Keratinocyte (primary cell): Measurements from ENCODE around the gene CLDN6. TPM values are rescaled to one million over a fixed set of nuclear protein-coding genes. Genes with fewer than 3 reads are reported as not detected.

Experiments
- DNase-seq: peaks from one replicate; pipeline ENCODE4 v3.0.0-alpha.2; 2011; ENCODE audit warnings: low read depth, missing footprints, low spot score
- FAIRE-seq: peaks from 2 replicates; lab custom pipeline; 2011; peaks lifted over from hg19 to GRCh38; lab: Jason Lieb, UNC
- H2AFZ ChIP-seq: 2 replicates; pipeline ENCODE4 v1.6.0; 2012; ENCODE audit warnings: low read length, control low read depth, inconsistent platforms; ENCODE audit not compliant: control insufficient read depth
- H3K27ac ChIP-seq: 2 replicates; pipeline ENCODE4 v1.5.1; 2011; ENCODE audit warnings: low read length; ENCODE audit not compliant: control insufficient read depth, insufficient read depth
- H3K27me3 ChIP-seq: 3 replicates; pipeline ENCODE4 v1.6.0; 2011; ENCODE audit warnings: low read length; ENCODE audit not compliant: control insufficient read depth, insufficient read depth; ENCODE audit errors: extremely low read depth
- H3K36me3 ChIP-seq, 2 experiments: 2 replicates in 1 of 2; 3 replicates in 1 of 2; pipeline ENCODE4 v1.5.1; 2011; ENCODE audit warnings: low read length in 2 of 2, mild to moderate bottlenecking in 1 of 2; ENCODE audit not compliant: control insufficient read depth in 2 of 2, insufficient read depth in 2 of 2; ENCODE audit errors: extremely low read depth in 1 of 2
- H3K4me1 ChIP-seq: 3 replicates; pipeline ENCODE4 v1.5.1; 2011; ENCODE audit warnings: low read length; ENCODE audit not compliant: control insufficient read depth, insufficient read depth; ENCODE audit errors: extremely low read depth
- H3K4me2 ChIP-seq: 3 replicates; pipeline ENCODE4 v1.6.0; 2011; ENCODE audit warnings: low read depth, low read length; ENCODE audit not compliant: control insufficient read depth, insufficient read depth; ENCODE audit errors: extremely low read depth
- H3K4me3 ChIP-seq, 3 experiments: fragments of 200-600 bp in 1 of 3; sonication (generic) in 1 of 3; 2 replicates in 2 of 3; 3 replicates in 1 of 3; pipeline ENCODE4 v1.5.1; 2011 to 2016; ENCODE audit warnings: low read length in 3 of 3, mild to moderate bottlenecking in 3 of 3, control low read depth in 2 of 3, inconsistent platforms in 1 of 3, low read depth in 1 of 3, mixed read lengths in 1 of 3, mixed run types in 1 of 3, moderate library complexity in 1 of 3; ENCODE audit not compliant: control insufficient read depth in 2 of 3, insufficient read depth in 2 of 3; ENCODE audit errors: extremely low read depth in 1 of 3
- H3K79me2 ChIP-seq: 2 replicates; pipeline ENCODE4 v1.6.0; 2012; ENCODE audit warnings: low read length; ENCODE audit not compliant: control insufficient read depth, insufficient read depth
- H3K9ac ChIP-seq: 3 replicates; pipeline ENCODE4 v1.6.0; 2011; ENCODE audit warnings: low read length; ENCODE audit not compliant: control insufficient read depth, insufficient read depth; ENCODE audit errors: extremely low read depth
- H3K9me1 ChIP-seq: 3 replicates; pipeline ENCODE4 v1.6.0; 2011; ENCODE audit warnings: low read length; ENCODE audit not compliant: control insufficient read depth, insufficient read depth; ENCODE audit errors: extremely low read depth
- H3K9me3 ChIP-seq: 2 replicates; pipeline ENCODE4 v1.5.1; 2012; ENCODE audit warnings: low read depth, low read length; ENCODE audit not compliant: control insufficient read depth
- H4K20me1 ChIP-seq: 3 replicates; pipeline ENCODE4 v1.6.0; 2011; ENCODE audit warnings: low read length; ENCODE audit not compliant: control insufficient read depth, insufficient read depth; ENCODE audit errors: extremely low read depth
- EZH2 ChIP-seq: IDR thresholded peaks from one replicate; pipeline ENCODE4 v1.6.1; 2012; ENCODE audit warnings: inconsistent platforms, mild to moderate bottlenecking, low read length, moderate library complexity
- dilution Hi-C: fragments of 300-500 bp; cut with MboI; formaldehyde crosslinking; loops from one replicate; pipeline ENCODE4 v1.7.0; 2020; ENCODE audit warnings: low sequenced_read_pairs; ENCODE audit not compliant: extremely low pct_ligation_motif_present
- polyA plus RNA-seq, 5 experiments: library from polyadenylated mRNA; depleted of rRNA in 3 of 5; stranded (reverse) in 3 of 5; stranded (forward) in 1 of 5; unstranded in 1 of 5; fragments of >200 nt; gene quantifications; 1 replicate in 1 of 5; 2 replicates in 3 of 5; 3 replicates in 1 of 5; pipeline versions ENCODE4 v1.2.1 to v1.2.3, GENCODE V29; 2011 to 2012; ENCODE audit warnings: missing spikeins in 2 of 5, low read depth in 1 of 5, low replicate concordance in 1 of 5
- TF ChIP-seq, protein P1 (sequence below), 3 experiments: IDR thresholded peaks in 1 of 3; conservative IDR thresholded peaks in 1 of 3; optimal IDR thresholded peaks in 1 of 3; 2 replicates in 2 of 3; 3 replicates in 1 of 3; pipeline versions ENCODE3 to v1.5.1; 2011; ENCODE audit warnings: low read length in 3 of 3, mild to moderate bottlenecking in 3 of 3, moderate library complexity in 2 of 3, control low read depth in 1 of 3, inconsistent platforms in 1 of 3; ENCODE audit not compliant: insufficient read depth in 2 of 3; ENCODE audit errors: extremely low read depth in 1 of 3

CLDN6 gene
- polyA plus RNA-seq, 1 donor (not counting 4 experiments of a cell fraction or from before 2014, with no cell fraction given), result not detected

DNA sequence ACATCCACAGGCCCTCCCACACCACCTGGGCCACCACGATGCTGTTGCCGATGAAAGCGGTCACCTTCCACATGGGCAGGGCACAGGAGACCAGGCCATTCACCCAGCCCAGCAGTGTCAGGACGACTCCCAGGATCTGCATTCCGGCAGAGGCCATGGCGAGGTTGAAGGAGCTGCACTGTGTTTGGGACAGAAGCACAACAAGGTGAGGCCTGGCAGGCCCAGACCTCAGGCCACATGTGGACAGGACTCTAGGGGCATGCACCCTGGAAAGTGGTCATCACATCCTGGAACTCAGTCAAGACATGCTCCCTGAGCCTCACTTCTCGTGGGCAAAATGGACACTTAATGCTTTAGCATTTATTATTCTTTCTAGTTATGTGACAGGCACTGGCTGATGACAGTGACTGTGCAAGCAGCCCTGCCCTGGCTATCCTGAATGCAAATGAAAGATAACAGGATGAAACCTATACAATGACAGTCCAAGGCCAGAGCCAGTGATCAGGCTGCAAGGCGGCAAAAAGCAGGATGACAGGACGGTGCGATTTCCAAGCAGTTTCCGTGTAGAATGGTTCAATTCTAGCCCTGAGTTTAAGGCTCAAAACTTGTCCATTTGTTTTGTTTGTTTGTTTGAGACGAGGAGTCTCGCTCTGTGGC, 2.0 kb downstream of the CLDN6 start:
- Histone ChIP-seq H3K27me3 (peaks cover 31% of the 10 kb centered on the region), H3K36me3 (no peaks in the 10 kb centered on the region), H3K4me3 (no peak overlapping the region), H3K79me2 (no peaks in the 10 kb centered on the region), H3K9ac (no peak overlapping the region), H3K4me1 (peaks cover 12% of the 10 kb centered on the region), H3K4me2 (no peak overlapping the region), H2AFZ (no peak overlapping the region), H4K20me1 (no peaks in the 10 kb centered on the region), H3K9me3 (no peaks in the 10 kb centered on the region), H3K27ac (no peak overlapping the region), H3K9me1 (no peaks in the 10 kb centered on the region)
- TF ChIP-seq, protein P1, sequence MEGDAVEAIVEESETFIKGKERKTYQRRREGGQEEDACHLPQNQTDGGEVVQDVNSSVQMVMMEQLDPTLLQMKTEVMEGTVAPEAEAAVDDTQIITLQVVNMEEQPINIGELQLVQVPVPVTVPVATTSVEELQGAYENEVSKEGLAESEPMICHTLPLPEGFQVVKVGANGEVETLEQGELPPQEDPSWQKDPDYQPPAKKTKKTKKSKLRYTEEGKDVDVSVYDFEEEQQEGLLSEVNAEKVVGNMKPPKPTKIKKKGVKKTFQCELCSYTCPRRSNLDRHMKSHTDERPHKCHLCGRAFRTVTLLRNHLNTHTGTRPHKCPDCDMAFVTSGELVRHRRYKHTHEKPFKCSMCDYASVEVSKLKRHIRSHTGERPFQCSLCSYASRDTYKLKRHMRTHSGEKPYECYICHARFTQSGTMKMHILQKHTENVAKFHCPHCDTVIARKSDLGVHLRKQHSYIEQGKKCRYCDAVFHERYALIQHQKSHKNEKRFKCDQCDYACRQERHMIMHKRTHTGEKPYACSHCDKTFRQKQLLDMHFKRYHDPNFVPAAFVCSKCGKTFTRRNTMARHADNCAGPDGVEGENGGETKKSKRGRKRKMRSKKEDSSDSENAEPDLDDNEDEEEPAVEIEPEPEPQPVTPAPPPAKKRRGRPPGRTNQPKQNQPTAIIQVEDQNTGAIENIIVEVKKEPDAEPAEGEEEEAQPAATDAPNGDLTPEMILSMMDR (optimal IDR thresholded peaks at IDR 0.05 in 1 of 3, IDR thresholded peaks at IDR 0.05 in 1 of 3, conservative IDR thresholded peaks at IDR 0.05 in 1 of 3; ENCODE audit: extremely low read depth in 1 of 3, insufficient read depth in 2 of 3, low read length in 3 of 3), result no peak
- TF ChIP-seq EZH2, result no peak
- DNase-seq (no peak), FAIRE-seq (no peak)
- dilution Hi-C loops, result no loop called here

DNA sequence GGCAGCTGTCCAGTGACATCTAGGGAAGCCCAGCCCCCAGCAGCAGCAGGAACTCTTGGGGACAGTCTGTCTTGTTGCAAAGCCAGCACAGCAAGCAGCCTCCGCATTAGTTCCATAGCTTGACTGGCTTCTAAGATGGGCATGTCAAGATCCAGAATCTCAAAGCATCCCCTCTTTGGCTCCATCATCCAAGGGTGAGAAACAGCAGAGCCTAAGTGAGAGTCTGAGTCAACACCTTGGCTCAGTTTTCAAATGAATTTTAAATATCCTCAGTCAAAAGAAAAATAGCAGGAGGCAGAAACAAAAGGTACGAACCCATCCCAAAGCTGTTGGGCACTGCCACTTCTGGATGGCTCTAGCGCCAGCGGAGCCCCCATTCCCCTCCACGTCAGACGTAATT, 3.0 kb downstream of the CLDN6 start:
- H3K4me3 ChIP-seq, result no peak overlapping the region
- peaks cover 35% of the 10 kb centered on the region for H3K27me3 ChIP-seq
- TF ChIP-seq, protein P1 (optimal IDR thresholded peaks at IDR 0.05 in 1 of 3, IDR thresholded peaks at IDR 0.05 in 1 of 3, conservative IDR thresholded peaks at IDR 0.05 in 1 of 3; ENCODE audit: extremely low read depth in 1 of 3, insufficient read depth in 2 of 3, low read length in 3 of 3), result no peak
- TF ChIP-seq EZH2, result no peak
- H3K4me2 ChIP-seq, result no peak overlapping the region
- H3K27ac ChIP-seq, result no peak overlapping the region
- H3K9ac ChIP-seq, result no peak overlapping the region
- dilution Hi-C loops, result no loop called here
- FAIRE-seq, result no peak
- no peak for DNase-seq
- H3K9me1 ChIP-seq, result no peaks in the 10 kb centered on the region
- H3K79me2 ChIP-seq, result no peaks in the 10 kb centered on the region
- no peaks in the 10 kb centered on the region for H4K20me1 ChIP-seq
- H2AFZ ChIP-seq, result no peak overlapping the region
- peaks cover 15% of the 10 kb centered on the region for H3K4me1 ChIP-seq
- no peaks in the 10 kb centered on the region for H3K9me3 ChIP-seq
- H3K36me3 ChIP-seq, result no peaks in the 10 kb centered on the region
